ENCODE results near the gene MORC2.
A peak's percentile ranks its signal among the peaks of the same experiment; 100 is the strongest.

Gene MORC2

DNA sequence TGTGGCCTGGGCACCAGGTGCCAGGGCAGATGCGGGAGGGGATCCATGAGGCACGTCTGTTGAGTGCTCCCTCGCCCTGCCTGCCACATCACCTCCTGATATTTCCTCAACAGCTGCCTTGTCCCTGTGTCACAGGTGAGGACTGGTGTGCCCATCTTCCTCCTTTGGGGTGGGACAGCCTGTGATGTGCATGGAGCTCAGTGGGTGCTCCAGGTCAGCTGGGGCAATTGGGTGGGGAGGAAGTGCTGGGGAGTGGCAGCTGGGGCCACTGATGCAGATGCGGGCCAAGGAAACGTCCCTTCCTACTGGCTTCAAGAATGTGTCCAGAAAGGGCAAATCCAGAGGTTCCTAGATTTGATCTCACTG lies 83.6 kb downstream of the MORC2 start:
- DNase-seq: no peak

DNA sequence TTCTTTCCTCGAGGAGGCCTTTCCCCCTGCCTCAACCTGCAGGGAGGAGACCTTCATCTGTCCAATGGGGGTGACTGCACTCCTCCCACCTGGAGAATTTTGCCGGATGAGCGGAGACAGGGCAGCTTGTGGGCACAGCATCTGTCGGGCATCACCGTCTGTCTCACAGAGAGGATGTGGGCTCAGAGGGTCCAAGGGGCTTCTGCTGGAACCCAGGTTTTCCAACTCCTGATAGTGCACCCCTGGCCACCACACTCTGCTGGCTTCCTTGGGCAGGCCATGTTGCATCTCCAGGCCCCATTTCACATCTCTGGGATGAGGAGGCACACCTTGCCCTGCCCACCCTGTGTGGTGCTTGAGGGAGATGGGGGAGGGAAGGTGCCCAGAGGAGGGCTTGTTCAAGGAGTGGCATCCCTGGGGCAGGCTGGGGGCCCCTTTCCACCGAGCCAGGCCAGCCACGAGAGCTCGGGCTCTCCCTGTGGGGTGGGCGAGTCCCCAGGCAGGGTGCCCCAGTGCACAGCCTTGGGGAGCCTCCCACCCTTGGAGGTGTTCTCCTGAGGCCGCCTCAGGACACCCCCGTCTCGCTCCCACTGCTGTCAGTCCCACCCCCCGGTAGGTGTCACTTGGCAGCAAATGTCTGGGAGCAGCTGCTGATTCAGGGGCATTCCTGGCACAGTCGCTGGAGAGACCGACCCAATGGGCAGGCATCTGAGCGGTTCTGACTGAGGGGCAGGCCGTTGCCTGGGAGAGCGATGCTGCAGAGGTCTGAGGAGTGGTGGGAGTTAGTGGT lies 84.2 kb downstream of the MORC2 start:
- DNase-seq: peak; percentile 53

DNA sequence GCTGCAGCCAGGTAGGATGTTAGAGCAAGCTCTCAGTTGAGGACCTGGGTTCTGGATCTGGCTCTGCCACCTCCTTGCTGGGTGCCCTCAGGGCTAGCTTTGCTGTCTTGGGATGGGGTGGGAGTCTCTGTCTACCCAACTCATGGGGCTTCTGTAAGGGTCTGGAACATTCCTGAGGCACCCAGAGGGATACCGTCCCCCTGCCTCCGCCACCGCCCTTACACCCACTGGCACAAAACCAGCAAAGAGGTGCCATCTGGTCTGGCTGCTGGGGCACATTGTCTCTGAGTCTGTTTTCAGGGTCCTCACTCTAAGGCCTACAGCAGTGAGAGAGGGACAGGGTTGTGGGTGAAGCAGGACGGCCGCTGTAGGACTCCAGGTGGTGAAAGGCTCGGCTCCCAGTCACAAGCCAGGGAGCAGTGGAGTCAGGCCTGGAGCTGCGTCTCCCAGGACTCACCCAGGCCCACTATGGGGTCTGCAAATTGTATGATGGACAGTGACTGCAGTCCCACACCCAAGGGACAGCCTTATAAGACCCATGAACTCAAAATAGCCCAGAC lies 84.9 kb downstream of the MORC2 start:
- no peak for DNase-seq

DNA sequence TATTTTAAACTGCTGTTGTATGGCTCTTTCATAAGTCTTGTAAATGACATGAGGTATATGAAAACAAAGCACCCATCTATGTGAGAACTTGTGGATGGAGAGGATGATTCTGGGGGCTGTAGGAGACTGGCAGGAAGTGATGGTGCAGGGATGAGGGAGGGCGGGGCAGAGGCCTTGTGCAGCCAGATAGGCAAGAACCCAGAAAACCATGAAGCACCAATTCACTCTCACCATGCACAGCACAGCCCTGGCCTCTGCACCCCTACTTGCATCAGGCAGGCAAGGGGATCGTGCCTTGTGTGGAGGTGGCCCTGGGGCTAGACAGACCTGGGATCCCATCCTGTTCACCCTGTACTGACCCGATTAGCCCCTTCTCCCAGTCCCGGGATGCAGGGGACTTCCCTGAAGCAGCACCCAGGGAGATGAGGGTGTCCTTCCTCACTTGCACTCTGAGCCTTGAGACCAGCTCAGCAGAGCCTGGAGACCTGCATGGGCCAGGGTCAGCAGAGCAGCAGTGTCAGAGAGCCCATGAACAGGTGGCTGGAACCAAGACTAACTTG lies 85.5 kb downstream of the MORC2 start:
- no peak for DNase-seq

DNA sequence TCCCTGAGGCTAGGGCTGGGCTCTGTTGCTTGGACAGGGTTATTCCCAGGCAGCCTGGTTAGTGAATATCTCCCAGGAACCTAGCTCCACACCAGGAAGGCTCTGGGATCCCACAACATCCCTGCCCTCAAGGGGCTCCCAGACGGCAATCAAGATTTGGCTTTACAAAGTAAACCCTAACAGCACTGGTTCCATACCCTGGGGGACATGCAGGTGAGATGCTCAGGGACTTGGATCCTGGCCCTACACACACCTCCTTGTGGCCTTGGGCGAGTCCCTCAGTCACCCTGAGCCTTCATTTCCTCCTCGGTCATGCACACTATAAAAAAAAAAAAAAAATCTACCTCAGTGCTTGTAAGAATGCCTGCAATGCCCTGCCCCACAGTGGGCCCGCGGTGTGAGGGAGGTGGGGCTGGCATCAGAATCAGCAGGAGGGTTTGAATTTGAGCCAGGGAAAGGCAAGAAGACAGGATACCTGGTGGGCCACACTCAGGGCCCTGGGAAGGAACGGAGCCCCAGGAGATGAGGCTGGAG lies 86.3 kb downstream of the MORC2 start:
- DNase-seq: no peak

DNA sequence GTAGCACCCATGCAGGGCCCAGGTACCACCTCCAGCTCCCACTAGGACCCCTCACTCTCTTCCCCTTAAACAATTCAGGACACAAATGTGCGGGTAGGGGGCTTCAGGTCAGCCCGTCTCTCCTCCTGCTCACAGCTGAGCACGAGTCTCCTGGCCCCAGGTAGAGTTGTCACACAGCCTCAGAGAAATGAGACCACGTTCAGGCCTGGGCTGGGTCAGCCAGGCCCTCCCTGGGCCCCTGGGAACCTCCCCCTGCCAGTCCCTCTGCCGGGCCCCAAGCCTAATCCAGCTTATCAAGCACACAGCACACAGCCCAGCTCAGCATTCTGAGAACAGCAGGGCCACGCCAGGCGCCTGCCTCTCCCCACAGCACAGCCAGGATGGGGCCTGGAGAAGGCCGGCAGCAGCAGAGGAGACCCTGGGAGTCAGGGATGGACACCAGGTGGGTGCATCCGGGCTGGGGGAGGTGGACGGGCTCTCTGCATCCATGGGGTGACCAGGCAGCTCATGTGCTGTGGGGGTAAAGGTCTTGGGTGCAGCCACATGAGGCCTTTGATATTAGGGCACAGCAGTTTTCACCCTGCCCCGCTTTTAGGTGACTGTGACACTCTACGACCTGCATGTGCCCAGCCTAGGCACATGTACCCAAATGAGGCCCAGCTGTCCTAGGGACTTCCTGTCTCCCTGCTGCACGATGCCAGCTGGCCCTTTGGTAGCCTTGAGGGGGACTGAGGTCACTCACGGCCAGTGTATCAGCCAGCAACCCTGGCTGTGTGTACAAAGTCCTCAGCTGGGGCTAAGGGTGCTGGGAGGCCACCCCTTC lies 87.0 kb downstream of the MORC2 start:
- DNase-seq: no peak

DNA sequence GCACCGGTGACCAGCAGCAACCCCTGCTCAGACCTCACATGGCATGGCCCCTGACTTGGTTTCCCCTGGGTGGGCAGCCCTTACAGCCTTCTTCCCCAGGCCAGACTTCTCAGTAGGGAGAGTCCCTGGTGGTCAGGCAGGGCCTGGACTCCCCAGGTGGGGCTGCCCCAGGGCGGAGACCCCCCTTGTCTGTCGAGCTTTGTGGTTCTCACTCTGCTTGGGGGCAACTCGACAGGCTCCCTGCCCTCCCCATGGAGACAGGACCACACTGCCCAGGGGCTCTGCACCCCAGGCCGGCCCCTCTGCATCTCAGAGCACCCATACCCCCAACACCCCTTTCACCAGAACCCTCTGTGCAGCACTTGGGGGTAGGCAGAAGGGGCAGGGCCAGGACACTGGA lies 87.7 kb downstream of the MORC2 start:
- DNase-seq: no peak

DNA sequence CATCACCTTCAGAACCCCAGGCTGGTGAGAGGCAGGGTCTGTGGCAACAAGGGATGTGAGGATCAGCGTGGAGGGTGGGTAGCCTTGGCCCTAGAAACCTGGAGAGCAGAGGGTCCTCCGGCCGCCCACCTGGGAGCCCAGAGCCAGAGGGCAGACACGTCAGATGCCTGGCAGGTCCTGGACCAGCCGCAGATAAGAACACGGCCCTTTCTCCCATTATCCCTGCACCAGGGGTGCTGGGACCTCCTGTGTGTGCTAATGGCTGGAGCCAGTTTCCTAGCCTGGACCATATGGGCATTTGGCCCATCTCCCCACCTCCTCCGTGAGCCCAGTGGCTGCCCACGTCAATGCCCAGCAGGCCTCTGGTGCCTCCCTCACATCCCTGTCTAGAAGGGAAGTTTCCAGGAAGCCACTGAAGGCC lies 88.4 kb downstream of the MORC2 start:
- DNase-seq: no peak

DNA sequence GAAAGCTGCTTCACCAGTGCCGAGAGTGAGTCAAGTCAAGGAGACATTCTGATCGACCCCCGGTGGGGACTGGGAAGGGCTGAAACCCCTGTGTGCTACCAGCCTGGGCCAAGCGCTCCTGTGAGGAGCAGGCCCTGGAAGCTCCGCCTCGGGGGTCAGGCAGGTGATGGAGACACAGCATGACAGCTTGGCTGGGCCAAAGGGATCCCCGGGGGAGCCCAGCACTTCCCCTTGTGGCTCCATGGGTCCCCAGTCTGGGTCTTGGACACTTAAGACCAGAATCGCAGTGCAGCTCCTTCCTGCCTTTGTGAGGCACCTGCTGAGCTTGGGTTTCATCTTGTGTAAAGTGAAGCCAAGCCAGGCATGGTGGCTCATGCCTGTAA lies 89.2 kb downstream of the MORC2 start:
- no peak for DNase-seq

DNA sequence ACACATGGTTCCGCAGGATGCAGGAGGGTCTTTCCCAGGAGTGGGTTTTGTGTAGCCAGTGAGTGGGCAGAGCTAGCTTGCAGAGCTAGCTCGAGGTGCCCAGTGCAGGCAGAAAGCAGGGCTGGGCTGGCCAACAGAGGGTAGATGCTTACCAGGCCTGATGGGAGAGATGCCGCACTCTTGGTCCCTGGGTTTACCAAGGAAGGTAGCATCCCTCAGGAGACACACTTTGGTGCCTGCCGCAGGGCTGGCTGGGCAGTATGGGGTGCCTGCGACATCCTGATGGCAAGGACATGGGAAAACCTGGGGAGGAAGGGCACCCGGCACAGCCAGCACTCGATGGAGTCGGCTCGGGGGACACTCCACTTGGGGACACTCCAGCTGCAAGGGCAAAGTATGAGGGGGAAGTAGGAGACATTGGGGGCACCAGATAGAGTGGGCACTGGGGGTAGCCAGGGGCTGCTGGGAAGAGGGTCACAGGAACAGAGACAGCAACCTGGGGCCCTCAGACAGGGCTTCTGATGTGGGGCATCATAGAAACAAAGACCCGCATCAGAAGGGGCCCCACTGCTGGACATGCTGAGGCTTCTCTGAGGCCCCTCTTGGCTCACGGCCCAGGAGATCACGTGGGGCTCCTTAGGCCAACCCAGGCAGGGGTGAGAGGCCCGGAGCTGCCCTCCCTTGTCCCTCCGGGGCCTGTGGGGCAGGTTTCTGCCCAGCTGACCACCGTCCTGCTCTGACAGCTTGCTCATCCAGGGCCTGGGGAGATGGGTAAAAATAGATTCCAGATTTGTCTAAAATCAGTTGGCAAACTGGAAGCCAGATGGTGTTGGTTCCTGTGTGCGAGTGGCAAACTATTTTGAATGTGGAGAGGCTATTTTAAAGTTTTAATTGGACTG lies 89.8 kb downstream of the MORC2 start:
- DNase-seq: peak; percentile 45

DNA sequence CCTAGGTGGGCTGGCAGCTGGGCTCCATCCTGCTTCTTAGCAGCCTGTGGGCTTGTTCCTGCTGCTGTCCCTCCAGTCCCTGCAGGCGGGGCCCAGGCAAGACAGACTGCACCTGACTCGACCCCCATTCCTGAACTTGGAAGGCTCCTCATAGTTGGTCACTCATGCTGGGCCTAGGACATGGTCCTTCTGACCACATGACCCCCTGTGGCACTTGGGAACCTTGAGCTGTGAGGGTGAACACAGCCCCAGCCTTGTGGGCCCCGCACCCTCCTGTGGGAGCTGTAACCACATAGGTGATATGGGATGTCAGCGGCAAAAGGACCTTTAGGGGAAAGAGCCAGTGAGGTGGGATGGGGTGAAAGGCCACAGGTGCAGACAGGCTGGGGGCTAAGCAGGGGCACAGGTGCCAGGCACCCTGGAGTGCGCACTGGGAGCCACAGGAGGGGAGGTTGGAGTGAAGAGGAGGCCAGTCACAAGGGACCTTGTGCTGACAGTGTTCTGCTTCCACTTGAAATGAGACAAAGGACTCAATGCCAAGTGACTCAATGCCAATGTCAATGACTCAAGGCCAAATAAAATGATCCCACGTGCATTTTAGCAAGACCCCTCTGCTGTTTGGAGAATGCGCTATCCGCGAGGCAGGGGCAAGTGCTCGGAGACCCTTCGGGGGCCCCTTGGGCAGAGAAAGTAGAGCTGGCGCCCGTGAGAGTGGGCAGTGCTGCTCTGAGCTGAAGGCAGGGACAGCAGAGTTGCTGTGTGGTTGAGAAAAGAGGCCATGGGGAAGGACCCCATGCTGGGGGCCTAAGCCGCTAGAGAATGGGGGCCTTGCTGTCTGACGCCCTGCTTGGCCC lies 90.7 kb downstream of the MORC2 start:
- no peak for DNase-seq

DNA sequence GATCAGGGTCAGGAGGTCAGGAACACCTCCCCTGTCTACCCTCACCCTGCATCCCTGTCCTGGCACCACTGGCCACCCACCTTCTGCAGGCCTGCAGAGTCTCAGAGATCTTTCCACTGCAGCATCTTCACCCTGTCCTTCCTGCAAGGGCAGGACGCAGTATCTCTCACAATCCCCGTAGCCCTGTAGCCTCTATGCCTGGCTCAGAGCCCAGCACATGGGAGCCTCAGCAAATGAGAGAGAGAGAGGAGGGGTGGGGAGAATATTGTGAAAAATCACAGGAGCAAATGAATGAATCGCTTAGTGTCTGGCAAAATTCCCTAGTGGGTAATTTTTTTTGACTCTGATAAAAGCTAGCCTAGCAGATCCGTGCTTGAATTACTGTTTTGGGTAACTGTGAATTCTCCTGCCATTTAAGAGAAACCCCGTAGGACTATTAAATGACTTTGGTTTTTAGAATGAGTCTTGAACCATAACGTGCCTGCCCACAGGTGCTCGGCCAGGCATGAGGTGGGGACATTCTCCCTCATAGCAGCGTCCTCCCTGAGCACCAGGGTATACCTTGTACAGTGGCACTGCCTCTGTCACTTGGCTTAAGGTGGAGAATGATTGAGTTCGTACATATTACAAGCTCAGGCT lies 91.5 kb downstream of the MORC2 start:
- DNase-seq: peak; percentile 91

DNA sequence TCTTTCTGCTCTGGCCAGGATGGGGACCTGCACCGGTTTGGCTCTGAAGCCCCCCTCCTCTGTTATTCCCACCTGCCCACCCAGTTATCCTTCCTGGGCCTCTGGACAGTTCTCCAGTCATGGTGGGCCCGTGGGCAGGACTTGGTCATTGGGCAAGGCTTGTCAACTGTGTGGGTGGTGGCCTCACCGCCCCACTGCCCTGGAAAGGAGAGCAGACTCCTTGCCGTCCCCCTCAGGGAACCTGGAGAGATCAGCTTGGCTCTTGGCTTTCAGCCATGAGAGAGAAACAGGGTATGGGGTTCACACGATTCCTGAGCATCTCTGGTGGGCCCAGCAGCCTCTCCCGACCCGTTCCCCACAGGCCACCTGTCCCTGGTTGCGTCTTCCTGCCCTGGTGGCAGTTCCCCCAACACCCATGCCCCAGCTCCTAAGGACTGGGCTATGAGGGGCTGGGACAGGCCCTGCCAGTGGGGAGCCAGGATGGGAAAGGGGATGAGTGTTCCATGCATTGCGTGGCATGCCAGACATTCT lies 92.3 kb downstream of the MORC2 start:
- no peak for DNase-seq

DNA sequence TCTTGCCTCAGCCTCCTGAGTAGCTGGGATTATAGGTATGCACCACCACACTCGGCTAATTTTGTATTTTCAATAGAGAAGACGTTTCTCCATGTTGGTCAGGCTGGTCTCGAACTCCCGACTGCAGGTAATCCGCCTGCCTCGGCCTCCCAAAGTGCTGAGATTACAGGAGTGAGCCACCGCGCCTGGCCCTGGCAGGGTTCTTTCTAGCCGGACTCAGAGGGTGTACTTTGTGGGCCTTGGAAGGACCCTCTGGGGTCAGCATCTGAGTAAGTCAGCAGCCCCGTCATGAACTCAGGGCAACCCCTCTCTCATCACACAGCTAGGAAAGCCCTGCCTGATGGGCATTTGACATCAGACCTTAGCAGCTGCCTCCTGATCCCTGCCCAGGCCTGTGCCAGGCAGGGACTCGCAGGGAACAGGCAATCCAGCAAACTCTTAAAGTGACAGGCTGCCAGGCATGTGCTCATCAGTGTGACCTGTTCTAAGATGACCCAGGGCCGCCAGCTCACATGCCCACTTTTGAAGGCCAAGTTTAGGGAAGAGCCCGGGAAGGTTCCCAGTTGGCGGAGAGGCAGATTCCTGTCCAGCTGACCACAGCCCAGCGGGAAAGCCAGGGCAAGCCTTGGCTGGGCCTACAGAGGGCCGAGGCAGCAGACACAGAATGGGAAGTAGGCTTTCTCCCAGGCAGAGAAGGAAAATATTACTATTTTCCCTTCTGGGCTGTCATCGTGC lies 92.9 kb downstream of the MORC2 start:
- DNase-seq: no peak

Measured in NCI-H2171 treated with DMSO at 0.1 percent for 48 hours (cell line).